COLO668 (cell line): ENCODE data around the gene BICD2.

Source experiments
- DNase-seq: peaks from one replicate; lab custom pipeline; 2025; ENCODE audit not compliant: unreplicated experiment; lab: John Stamatoyannopoulos, UW

The BICD2 gene

DNA sequence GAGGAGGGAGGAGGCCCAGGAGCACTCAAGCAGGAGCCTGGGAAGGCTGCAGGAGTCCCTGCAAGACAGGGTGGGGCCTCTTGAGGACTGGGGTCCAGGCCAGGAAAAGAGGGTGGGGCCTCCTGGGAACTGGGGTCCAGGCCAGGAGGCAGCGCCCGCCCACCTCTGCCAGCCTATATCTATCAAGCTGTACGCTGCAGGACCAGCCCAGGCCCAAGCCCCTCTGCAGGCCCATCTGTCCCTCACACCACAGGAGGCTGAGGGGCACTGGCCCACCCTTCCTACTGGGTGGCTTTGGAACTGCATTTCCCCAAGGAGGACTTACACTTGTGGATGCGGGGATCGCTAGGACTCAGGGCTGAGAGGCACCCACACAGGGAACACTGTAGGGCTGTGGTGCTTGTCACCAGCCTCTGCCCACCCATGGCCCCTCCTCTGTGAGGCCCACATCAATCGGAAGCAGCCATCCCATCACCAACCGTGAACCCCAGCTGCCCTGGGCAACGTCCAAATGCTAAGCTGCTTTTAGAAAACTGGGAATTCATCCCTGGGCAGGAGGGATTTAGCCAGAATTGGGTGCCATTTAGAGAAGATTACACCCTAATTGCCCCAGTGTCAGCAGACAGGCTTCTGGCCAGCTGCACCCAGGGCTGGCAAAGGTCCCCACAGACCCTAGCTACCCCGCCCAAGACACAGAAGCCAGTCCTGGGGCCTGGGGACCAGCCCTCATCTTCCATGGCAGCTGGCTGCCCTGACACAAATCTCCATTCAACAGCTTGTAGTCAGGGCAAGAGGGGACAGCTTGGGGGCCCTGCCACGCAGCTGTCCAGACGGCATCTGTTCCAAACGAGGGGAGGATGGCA is 15.3 kb downstream of the BICD2 start:
- no peak for DNase-seq

DNA sequence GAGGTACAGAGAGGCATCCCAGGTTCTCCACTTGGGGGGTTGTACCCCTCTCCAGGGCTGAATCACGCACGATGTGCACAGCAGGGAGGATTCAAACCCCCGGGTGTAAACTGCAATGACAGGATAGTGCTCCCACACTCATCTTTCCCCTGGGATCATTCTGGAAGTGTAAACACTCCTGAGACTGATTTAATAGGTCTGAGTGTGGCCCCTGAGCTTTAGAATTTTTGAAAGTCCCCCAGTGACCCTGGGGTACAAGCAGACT is 16.5 kb downstream of the BICD2 start:
- no peak for DNase-seq

DNA sequence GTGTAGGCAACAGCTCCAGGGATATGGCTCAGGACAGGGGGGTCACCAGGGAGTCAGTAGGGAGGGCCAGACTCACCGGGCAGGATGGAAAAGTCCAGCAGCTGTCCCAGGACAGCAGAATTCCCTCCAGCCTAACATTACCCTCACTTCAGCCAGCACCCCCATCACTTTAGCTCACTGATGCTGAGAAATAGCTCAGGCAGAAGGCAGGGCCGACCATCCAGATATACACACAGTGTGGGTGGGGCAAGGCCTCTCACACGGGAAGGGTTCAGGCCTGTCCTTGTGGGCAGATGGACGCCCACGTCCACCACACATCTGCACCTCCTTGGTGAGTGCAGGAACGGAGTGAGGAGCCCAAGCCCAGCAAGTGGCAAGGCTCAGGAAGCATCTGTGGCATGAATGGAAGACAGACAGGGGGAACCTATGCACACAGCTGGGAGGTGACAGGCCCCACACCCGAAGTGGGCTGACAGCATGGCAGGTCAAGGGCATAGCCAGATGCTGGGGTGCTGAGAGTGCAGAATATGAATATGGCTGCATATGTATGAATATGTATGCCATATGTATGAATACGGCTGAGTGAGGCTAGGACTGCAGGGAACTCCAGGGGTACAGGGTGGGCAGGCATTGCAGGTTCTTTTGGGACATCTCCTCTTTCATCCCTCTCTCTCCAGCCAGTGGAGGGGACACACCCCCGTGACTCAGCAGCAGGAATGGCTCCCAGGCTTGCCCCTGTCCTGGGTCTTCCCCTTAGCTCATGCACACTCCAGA is 17.0 kb downstream of the BICD2 start:
- no peak for DNase-seq

DNA sequence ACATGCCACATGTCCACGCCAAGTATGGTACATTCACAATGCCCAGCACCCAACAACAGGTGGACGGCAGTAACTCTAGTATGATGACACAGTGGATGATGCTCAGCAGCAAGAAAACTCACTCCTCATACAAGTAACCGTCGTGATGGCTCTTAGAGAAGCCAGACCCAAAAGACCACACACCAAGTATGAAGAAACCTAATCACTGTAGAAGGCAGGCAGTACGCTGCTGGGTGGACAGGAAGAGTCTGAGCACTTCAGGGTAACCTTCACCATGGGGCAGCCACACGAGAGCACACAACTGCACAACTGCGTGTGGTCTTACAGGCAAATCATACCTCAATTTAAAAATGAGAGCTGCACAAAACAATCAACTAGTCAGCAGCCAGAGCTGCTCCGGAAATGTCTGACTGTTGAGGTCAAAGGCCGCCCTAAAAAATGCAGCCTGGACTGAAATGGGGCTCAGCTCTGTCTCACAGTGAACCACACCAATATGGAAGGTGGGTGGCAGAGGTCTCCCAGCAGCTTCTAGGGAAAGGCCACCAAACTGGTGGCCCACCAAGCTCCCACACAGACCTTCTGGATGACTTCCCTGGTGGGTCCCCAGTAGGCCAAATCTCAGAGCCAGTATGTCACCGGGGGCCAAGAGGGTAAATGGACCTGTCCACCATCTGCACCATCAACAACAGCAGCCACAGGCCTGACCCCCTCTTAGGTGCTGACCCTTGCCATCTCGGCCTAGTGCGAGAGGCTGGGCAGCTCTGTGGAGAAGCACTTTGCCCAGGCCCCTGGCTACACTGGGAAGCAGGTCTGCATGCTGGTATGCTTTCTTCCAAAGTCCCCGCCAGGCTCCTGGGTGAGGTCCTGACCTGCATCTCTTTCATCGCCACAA is 17.8 kb downstream of the BICD2 start:
- no peak for DNase-seq

DNA sequence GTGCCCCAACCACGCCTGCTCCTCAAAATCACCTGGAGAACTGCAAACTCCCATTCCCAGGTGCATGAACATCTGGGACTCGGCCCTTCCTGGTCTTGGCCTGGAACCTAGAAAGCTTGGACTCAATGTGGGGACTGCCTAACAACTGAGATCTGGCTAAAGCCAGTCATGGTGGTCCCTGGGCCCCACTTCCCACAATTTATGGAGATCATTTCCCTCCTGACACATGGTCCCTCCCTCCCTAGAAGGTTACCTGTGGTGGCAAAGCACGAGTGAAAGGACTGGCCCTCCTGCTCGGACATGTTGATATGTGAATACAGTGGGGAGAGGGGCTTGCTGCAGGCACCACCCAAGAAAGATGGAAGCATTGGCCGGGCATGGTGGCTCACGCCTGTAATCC is 18.8 kb downstream of the BICD2 start:
- DNase-seq = no peak

DNA sequence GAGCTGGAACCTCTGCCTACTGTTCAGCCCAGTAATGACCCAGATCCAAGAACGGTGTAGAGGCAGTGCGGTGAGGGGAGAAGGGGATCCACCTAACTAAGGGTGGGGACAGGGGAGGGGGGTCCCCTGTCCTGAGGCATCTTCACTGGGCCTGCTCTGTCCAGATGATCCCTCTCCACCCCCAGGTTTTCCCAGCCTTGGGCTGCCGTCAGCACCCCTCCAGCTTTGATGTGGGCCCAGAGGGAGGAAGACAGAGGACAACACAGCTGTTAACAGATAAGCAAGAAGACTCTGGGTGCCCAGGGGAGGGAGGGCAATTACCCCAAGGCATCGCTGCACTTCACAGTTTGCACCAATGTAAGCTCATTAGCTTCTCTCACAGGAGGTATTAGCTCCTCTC is 19.3 kb downstream of the BICD2 start:
- DNase-seq = no peak

DNA sequence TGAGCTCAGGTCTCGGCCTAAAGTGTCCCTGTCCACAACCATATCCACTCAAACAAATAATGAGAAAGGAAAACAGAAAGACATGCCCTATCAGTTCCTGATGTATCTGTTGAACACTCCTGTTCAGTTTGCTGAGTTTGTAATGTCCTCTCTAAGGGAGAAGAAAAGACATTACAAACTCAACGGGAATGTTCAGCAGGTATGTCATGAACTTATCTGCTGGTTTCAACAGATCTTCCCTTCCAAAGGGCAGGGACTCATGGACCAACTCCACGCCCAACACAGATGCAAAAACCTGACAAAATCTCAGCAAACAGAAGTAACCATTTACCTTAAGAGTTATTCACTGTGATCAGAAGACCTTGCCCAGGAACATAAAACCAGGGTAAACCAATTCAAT is 23.7 kb downstream of the BICD2 start:
- no peak for DNase-seq

DNA sequence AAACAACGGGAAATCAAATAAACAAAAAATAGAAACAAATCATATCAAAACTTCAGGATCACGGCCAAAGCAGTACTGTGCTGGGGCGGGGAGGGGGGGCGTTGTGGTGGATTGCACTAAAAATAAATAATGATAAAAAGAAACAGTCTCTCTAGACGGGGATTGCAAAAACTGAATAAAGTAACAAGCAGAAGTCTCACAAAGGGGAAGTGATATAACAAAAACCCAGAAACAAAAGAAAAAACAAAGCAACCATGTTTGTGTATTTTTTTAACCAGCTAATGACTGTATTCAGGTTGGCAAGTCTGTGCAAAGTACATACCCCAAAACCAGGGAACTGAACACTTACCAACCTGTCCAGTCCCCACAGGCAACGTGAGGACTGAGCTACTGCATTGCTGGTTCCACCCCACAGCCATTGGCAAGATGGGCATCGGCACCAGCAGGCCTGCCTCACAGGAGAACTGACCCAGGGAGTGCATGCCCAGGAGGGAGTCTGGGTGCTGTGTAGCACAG is 24.1 kb downstream of the BICD2 start:
- DNase-seq = no peak

DNA sequence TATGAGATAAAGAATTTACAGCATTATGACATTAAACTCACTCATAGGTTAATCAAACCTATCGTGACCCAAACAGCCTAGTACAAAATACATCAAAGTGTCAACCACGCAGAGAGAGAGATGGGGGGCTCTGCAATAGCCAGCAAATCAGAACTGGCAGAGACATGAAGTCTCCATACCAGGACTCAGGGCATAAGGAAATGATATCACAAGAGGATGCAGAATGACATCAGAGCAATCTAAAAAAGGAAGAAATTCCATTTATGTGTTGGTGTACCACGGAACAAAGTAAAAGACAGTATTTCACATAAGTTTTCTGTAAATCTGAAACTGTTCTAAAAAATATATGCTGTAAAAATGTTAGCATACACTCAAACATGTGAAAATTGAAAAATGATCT is 24.6 kb downstream of the BICD2 start:
- no peak for DNase-seq

DNA sequence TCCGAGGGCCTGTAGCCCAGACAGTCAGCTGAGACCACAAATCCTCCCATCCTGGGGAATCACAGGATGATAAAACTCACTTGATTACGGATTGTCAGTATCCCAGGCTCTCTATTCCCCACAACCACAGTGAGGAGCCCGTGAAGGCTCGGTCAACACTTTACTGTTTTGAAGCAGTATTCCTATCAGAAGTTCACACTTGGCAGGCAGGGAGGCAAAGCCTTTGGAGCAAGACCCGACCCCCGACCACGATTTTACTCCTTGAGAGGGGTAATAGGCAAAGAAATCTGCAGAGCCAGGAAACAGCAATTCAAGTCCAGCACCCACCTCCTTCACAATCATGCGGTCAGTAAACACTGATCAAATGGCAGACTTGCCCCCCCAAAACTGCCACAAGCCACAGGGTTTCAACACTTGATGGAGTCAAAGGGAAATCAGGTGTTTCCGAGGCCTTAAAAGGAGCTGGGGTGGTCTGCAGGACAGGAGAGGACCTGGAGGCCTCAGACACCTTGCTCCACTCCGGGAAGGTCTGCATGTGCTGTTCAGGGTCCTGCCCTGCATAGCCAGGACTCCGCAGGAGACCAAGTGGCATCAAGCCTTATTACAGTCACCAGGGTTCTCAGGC is 25.2 kb downstream of the BICD2 start:
- DNase-seq = no peak

DNA sequence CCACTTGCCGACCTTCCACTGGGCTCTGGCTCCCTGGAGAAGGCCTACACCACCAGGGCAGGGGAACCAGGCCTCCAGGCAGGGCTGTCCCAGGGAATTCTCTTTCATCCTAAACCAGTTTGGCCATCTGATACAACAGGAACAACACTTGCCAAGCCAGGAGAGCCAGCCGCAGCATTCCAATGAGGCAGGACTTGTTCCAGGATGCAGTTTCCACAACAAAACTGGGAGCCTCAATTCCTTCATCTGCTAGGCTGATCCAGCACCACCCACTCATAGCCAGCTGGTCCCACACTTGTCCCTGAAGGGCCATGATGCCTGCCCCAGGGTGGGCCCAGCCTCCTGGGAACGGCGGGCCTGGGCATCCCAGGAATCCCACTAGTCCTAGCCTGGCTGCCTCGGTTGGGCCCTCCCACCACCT is 26.0 kb downstream of the BICD2 start:
- no peak for DNase-seq

DNA sequence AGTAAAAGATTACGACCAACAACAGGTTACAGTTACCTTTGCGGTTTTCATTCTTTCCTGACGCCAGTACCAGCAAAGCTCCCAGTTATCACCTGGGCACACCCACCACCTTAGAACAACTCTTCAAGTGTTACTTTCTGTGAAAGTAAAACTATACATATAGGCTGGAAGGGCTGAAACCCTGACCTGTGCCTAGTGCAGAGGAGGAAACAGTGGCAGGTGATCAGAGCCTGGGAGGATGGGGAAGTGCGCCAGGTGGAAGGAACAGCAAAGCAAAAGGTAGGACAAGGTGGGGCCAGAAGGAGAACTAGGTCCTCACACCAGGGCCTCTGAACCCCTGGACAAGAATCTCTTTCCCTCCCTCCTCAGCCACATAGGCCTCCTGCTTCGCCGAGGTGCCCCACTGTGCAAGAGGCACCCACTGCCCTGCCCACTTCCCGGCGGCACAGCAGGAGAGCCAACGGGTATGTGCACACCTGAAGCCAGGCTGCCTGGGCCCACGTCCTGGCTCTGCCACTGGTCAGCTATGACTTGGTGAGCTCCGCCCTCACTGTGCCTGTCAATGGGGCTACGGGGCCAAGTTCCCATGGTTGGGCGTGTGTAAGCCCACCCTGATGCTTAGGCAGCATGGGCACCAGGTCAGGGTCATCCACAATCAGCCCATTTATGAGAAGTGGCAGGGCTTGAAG is 26.9 kb downstream of the BICD2 start:
- DNase-seq = no peak

DNA sequence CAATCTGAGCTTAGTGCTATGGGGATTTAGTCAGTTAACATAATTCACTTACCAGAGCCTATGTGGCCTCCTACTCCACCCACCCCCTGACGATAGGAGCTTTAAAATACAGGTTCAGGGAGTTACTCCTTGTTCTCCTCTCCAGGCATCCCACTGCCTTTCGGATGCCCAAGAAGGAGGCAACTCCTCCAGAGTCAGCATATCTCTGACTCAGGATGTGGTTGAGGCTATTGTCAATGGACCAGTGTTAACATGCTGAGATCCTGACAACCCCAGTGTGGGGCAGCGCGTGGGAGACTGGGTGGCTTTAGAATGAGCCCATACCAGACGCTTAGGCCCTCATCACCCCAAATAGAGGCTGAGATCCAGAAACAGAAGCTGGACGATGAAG is 27.4 kb downstream of the BICD2 start:
- DNase-seq = no peak

DNA sequence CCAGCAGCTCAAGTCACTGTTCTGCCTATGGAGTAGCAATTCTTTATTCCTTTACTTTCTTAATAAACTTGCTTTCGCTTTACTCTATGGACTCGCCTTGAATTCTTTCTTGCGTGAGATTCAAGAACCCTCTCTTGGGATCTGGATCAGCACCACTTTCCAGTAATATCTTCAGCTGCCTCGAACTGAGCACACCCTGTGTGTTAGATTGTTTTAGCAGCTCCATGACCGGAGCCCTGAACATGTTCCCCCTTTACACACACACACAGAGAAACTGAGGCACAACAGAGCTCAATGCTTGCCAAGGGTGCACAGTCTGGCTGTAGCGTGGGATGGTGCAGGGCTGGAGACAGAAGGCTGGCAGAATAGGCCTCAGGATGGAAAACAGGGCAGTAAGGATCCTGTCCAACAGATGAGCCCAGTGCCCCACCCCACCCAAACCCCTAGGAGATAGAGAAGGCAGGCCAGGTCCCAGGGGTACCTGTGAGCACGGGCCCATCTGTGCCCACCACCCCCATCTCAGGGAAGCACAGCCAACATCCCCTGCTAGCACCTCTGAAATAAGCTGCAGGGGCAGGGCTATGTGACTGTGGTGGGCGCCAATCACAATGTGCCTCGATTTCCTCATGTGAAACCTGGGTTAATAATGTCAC is 27.9 kb downstream of the BICD2 start:
- no peak for DNase-seq

DNA sequence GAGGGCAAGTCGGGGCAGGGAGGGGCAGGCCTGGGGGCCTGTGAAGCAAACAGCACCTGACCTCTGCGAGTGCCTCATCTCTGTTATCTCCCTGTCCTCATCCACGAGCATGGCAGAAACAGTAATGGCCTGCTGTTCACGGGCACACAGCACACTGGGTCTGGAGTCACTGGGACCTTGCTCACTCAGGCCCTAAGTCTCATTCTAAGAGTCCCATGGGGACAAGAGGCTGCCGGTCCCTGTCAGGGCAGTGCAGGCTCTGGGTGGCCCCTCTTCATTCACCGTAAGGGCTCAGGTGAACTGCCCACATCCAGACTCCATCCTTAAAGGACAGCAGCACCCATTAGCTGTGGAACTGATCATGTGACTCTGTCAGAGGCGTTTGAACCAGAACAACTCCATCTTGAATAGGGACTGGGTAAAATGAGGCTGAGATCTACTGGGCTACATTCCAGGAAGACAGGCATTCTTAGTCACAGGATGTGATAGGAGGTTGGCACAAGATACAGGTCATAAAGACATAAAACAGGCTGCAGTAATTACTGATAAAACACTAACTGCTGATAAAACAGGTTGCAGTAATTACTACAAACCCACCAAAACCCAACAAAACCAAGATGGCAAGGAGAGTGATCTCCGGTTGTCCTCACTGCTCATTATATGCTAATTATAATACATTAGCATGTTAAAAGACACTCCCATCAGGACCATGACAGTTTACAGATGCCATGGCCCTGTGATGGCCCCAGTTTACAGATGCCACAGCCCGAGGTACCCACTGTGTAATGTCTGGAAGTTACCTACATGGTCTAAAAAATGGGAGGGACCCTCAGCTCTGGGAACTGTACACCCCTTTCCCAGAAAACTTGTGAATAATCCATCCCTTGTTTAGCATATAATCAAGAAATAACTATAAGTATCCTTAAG is 28.7 kb downstream of the BICD2 start:
- DNase-seq = no peak

DNA sequence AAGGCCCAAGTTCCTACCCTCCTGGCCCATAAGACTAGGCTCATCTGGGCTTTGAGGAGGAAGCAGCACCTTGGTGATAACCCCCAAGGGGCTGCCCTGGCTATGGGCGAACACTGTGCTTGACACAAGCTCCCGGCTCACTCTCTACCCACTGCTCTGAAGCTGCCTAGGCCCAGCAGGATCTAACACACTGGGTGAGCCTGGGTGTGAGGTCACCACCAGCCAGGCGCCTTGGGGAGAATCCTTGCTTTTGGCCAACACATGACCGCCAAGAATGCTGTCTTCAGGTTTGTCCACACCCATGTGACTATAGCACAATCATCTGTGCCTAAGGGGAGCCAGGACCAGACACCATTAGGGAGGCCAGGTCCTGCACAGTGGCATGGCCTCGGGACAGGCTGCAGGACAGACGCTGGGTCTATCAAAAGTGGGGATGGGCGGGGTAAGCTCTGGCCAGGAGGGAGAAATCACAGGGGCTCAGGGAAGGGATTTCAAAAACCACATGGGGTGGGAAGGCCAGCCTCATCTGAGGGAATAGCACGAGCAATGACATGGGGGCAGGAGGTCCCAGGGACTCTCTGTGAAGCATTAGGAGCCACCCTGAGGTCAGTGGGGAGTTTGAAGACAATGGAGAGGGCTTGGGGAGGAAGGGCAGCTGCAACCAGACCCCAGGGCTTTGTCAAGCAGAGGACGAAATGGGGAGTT is 29.6 kb downstream of the BICD2 start:
- no peak for DNase-seq

DNA sequence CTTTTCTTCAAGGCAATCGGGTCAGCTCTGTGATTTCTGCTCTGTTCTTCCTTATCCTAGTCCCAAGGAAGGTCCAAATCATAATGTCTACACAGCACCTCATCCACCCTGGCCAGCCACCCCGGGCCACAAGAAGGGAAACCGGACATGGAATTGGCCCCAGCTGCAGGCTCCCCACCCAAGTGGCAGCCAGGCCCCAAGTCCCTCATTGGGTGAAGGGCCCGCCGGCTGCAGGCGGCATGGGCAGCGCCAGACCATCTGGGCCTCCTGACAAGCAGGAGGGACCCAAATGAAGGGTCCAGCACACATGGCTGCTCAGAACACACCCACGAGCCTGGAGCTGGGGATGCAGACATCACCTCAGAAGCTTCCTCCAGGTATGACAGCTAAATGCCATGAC is 33.7 kb downstream of the BICD2 start:
- DNase-seq = no peak

DNA sequence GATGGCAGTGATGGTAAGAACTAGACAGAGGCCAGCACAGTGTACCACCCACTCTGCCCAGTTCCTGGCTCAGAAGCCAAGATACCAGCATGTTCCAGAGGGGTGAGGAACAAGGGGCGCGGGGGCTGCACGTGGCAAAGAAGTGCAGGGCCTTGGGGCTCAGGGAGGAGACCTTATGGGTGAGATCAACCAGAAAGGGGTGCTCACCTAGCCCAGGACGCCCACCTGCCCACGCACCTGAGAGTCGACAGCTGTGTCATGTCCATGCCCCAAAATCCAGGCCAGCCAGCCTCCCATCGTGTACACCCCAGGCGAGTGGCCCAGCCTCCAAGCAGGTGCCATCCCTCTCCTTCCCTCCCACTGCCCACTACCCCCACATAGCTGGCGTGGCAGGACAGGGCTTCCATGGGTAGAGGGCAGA is 34.9 kb downstream of the BICD2 start:
- no peak for DNase-seq
